Breast epithelium (tissue), 4 donors: ENCODE results near the gene EXD2. TPM values are rescaled to one million over a fixed set of nuclear protein-coding genes. Genes with fewer than 3 reads are reported as not detected.

Experiments
- DNase-seq, 2 donors: peaks; one replicate each; pipeline ENCODE4 v3.0.0-alpha.2; 2019; ENCODE audit warnings: low spot score in 2 of 2
- H3K27ac ChIP-seq, 2 donors: fragments of 200-600 bp; sonication (generic) in 1 of 2; one replicate each; pipeline ENCODE4 v1.5.1; 2016 to 2019; ENCODE audit warnings: mild to moderate bottlenecking in 1 of 2
- H3K27me3 ChIP-seq, 2 donors: fragments of 200-600 bp; sonication (generic) in 1 of 2; one replicate each; pipeline versions ENCODE4 v1.5.1 to v1.6.0; 2017 to 2019; ENCODE audit warnings: control low read depth in 1 of 2, mild to moderate bottlenecking in 1 of 2
- H3K36me3 ChIP-seq: fragments of 200-600 bp; one replicate; pipeline ENCODE4 v1.5.1; 2019
- H3K4me1 ChIP-seq, 2 donors: fragments of 200-600 bp; sonication (generic); one replicate each; pipeline ENCODE4 v1.5.1; 2016 to 2019; ENCODE audit warnings: control low read depth in 1 of 2
- H3K4me3 ChIP-seq, 3 donors: fragments of 200-600 bp; sonication (generic); 1 replicate in 2 of 3; 2 replicates in 1 of 3; pipeline ENCODE4 v1.5.1; 2016 to 2019; ENCODE audit warnings: mild to moderate bottlenecking in 3 of 3, moderate library complexity in 2 of 3
- H3K9me3 ChIP-seq, 2 donors: fragments of 200-600 bp; sonication (generic) in 1 of 2; one replicate each; pipeline ENCODE4 v1.5.1; 2016 to 2019; ENCODE audit warnings: control low read depth in 1 of 2
- CTCF ChIP-seq, 3 donors: fragments of 450-650 bp; IDR thresholded peaks; one replicate each; pipeline ENCODE4 v1.5.1; 2016 to 2017; ENCODE audit warnings: antibody characterized with exemption in 3 of 3, mild to moderate bottlenecking in 3 of 3, moderate library complexity in 3 of 3
- POLR2A ChIP-seq: fragments of 450-650 bp; IDR thresholded peaks from one replicate; pipeline ENCODE4 v1.6.1; 2016; ENCODE audit warnings: antibody characterized with exemption, mild to moderate bottlenecking, moderate library complexity
- POLR2AphosphoS5 ChIP-seq, 3 donors: sonication (generic); formaldehyde crosslinking; IDR thresholded peaks; one replicate each; pipeline ENCODE4 v1.6.1; 2017; ENCODE audit warnings: antibody characterized with exemption in 3 of 3
- intact Hi-C: fragments of 100-400 bp; cut with DNase I; formaldehyde crosslinking; loops from one replicate; pipeline ENCODE4 v1.15.1; 2023; ENCODE audit warnings: low total_unique reads
- total RNA-seq, 3 donors: library from RNA; depleted of rRNA; stranded (reverse); fragments of >200 nt; gene quantifications; one replicate each; pipeline ENCODE4 v1.1.0, GENCODE V29; 2016

EXD2 gene
- total RNA-seq, 3 donors from 2014 or later, result 17.1 to 32.5 (median 23.3) TPM

GRCh38 chr14:69238883-69239282, 47.6 kb downstream of the EXD2 start:
- no peak overlapping the region for H3K4me3 ChIP-seq
- no peaks in the 10 kb centered on the region for H3K4me1 ChIP-seq
- TF ChIP-seq CTCF (IDR thresholded peaks at IDR 0.05), result no peak
- TF ChIP-seq POLR2AphosphoS5 (IDR thresholded peaks at IDR 0.05), result no peak
- TF ChIP-seq POLR2A, result no peak
- intact Hi-C loops, result no loop called here
- no peaks in the 10 kb centered on the region for H3K27me3 ChIP-seq
- H3K27ac ChIP-seq, result no peak overlapping the region
- no peak for DNase-seq
- no peaks in the 10 kb centered on the region for H3K9me3 ChIP-seq
- H3K36me3 ChIP-seq, result peaks cover 10% of the 10 kb centered on the region

DNA sequence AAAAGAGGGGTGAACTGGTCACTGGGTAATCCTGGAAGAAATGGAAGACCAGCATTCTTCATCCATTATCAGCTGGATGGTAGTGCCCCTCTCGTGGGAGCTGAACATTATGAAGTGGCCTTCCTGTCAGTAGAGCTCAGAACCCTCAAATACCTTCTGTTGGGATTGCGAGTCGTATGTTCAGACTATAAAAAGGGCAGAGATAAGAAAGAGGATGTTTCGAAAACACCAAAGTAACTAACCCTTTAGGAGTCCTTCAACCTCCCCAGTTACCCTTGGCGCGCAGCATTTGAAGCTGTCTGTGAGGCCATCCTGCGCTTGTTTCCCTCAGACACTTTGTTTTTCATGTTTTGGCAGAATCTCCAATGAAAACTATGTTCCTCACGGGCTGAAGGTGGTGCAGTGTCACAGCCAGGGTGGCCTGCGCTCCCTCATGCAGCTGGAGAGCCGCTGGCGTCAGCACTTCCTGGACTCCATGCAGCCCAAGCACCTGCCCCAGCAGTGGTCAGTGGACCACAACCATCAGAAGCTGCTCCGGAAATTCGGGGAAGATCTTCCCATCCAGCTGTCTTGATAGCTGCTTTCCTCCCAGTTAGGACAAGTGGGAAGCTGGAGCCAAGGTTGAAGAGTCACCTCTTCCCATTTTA, 49.4 kb downstream of the EXD2 start:
- Histone ChIP-seq H3K4me3 (no peak overlapping the region), H3K9me3 (no peaks in the 10 kb centered on the region), H3K4me1 (no peaks in the 10 kb centered on the region), H3K27me3 (no peaks in the 10 kb centered on the region), H3K36me3 (peaks cover 9% of the 10 kb centered on the region), H3K27ac (no peak overlapping the region)
- no peak for DNase-seq
- no peak for TF ChIP-seq CTCF (IDR thresholded peaks at IDR 0.05)
- no peak for TF ChIP-seq POLR2A
- TF ChIP-seq POLR2AphosphoS5 (IDR thresholded peaks at IDR 0.05), result no peak
- intact Hi-C loops, result loop anchor here (10.0 kb wide), 1 partner anchor 224 kb away; no protein-coding TSS in a partner anchor

- H3K27ac ChIP-seq, result no peak overlapping the region
- no peak for DNase-seq
- no peaks in the 10 kb centered on the region for H3K36me3 ChIP-seq
- intact Hi-C loops, result loop anchor here (10.0 kb wide), 1 partner anchor 223 kb away; no protein-coding TSS in a partner anchor
- no peak for TF ChIP-seq CTCF (IDR thresholded peaks at IDR 0.05)
- H3K4me3 ChIP-seq, result no peak overlapping the region
- H3K27me3 ChIP-seq, result no peaks in the 10 kb centered on the region
- H3K9me3 ChIP-seq, result no peaks in the 10 kb centered on the region
- H3K4me1 ChIP-seq, result no peaks in the 10 kb centered on the region
Measured at GRCh38 chr14:69241577-69241976, 50.3 kb downstream of the EXD2 start.

DNA sequence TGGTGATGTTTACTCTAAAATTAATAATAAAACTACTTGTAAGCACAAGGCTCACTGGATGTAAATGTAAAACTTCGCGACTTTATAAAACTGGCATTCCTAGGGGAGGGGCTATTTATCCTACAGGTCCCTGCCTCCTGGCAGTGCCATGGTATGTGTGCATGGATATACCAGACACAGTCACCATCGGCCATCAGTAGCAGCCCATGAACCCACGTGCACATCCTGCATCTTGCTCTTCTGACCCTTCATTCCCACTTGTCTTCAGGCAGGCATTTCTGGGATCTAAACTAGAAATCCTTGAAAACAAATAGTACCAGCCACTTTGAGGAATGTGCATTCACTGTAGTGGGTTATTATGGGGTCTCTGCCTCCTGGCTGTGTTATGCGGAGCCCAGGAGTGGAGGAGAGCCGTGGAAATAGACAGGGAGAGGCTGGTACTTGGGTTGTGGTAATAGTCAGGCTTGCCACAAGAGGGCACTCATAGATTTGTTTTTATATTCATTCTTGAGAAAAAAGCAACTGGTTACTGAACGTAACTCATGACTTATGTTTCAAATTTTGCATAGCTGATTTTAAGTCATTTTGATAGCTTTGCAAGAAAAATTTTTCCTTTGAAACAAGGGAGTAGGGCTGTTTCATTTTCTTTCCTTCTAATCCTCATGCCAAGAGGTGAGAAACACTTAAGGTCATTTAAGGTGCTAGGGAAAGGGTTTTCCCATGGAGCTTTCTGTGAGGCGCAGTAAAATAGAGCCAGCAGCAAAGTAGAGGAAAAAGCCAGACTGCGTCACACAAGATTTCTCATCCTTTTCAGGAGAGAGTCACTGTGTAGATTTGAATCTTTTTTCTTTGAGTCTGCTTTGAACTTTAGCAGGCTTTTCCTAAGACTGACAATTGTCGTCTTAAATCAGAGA, 51.3 kb downstream of the EXD2 start:
- Histone ChIP-seq H3K27ac (peak overlapping the region; percentile 17 to 38), H3K27me3 (no peaks in the 10 kb centered on the region), H3K9me3 (no peaks in the 10 kb centered on the region), H3K4me1 (no peaks in the 10 kb centered on the region), H3K36me3 (no peaks in the 10 kb centered on the region), H3K4me3 (no peak overlapping the region)
- intact Hi-C loops, result loop anchor here (10.0 kb wide), 1 partner anchor 222 kb away; no protein-coding TSS in a partner anchor
- DNase-seq, result peak in 1 of 2 donors; percentile 45
- TF ChIP-seq CTCF (IDR thresholded peaks at IDR 0.05), result peak; percentile 79 to 84 (median 81)
- peak in 1 of 3 donors; percentile 19 for TF ChIP-seq POLR2AphosphoS5 (IDR thresholded peaks at IDR 0.05)
- no peak for TF ChIP-seq POLR2A

DNA sequence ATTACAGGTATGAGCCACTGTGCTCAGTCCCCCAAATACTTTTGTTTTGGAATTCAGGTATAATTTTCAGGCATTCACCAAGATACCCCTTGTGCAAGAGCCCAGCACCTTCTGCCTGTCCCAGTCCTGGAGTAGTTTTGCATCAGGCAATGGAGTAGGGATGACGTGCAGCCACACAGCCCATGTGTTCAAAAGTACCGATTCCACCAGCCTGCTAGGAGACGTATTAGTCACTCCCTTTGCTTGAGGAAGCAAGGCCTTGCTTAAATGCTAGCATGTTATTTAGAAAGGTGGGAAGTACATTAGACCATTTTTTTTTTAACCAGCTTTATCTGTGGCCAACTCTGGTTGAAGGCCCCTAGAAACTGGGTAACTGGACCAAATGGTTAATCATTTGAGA, 53.6 kb downstream of the EXD2 start:
- TF ChIP-seq POLR2AphosphoS5 (IDR thresholded peaks at IDR 0.05) (no peak), POLR2A (no peak), CTCF (IDR thresholded peaks at IDR 0.05) (no peak)
- no peak for DNase-seq
- H3K4me1 ChIP-seq, result no peaks in the 10 kb centered on the region
- intact Hi-C loops, result loop anchor here (10.0 kb wide), 1 partner anchor 220 kb away; no protein-coding TSS in a partner anchor
- no peaks in the 10 kb centered on the region for H3K27me3 ChIP-seq
- H3K36me3 ChIP-seq, result no peaks in the 10 kb centered on the region
- H3K9me3 ChIP-seq, result no peaks in the 10 kb centered on the region
- H3K4me3 ChIP-seq, result no peak overlapping the region
- H3K27ac ChIP-seq, result no peak overlapping the region
